ENCODE measurements around the gene SDHC. TPM values are rescaled to one million over a fixed set of nuclear protein-coding genes. Genes with fewer than 3 reads are reported as not detected.

The SDHC gene
- total and polyA plus RNA-seq, 4 donors, result 44.3 to 247 (median 96.7) TPM

Small RNA genes lying within 50 kb of the gene (small RNA-seq; reads per million reads assigned to genes)
- gene AL592295.2, result not detected
- gene RNU6-481P, result not detected

Other genes starting within 250 kb of the SDHC start
- gene ARHGAP30, start 244.5 kb upstream of the SDHC start, total RNA-seq, result 1 to 10 TPM; 6.6 to 8.9 TPM
- 1 to 10 TPM; 1.2 to 3.5 TPM for gene ARHGAP30, start 244.5 kb upstream of the SDHC start, polyA plus RNA-seq
- not detected for gene NECTIN4, start 224.8 kb upstream of the SDHC start, total RNA-seq
- under 1 TPM in 1 of 2 donors, not detected in 1; 0.01 TPM for gene NECTIN4, start 224.8 kb upstream of the SDHC start, polyA plus RNA-seq
- 1 to 10 TPM; 1.9 to 2.8 TPM for gene KLHDC9, start 216.0 kb upstream of the SDHC start, total RNA-seq
- 1 to 10 TPM; 2.4 to 3.3 TPM for gene KLHDC9, start 216.0 kb upstream of the SDHC start, polyA plus RNA-seq
- gene PFDN2, start 196.3 kb upstream of the SDHC start, total RNA-seq, result 10 to 100 TPM; 12.4 to 19.3 TPM
- gene PFDN2, start 196.3 kb upstream of the SDHC start, polyA plus RNA-seq, result 10 to 100 TPM; 48.7 to 61.9 TPM
- gene NIT1, start 196.3 kb upstream of the SDHC start, total RNA-seq, result 10 to 100 TPM; 17.8 to 37.2 TPM
- 10 to 100 TPM; 41.4 to 45.8 TPM for gene NIT1, start 196.3 kb upstream of the SDHC start, polyA plus RNA-seq
- gene DEDD, start 181.7 kb upstream of the SDHC start, total RNA-seq, result 10 to 100 TPM; 13.8 to 16.7 TPM
- 10 to 100 TPM; 15.2 to 17.7 TPM for gene DEDD, start 181.7 kb upstream of the SDHC start, polyA plus RNA-seq
- gene UFC1, start 160.4 kb upstream of the SDHC start, total RNA-seq, result 10 to 100 TPM; 34.2 to 44.1 TPM
- gene UFC1, start 160.4 kb upstream of the SDHC start, polyA plus RNA-seq, result 10 to 100 TPM; 42.5 to 47.5 TPM
- gene USP21, start 154.9 kb upstream of the SDHC start, total RNA-seq, result 1 to 10 TPM; 7.2 to 9.0 TPM
- gene USP21, start 154.9 kb upstream of the SDHC start, polyA plus RNA-seq, result 1 to 10 TPM; 4.1 to 5.8 TPM
- gene PPOX, start 148.0 kb upstream of the SDHC start, total RNA-seq, result 100 to 1,000 TPM in 1 of 2 donors, 1 to 10 TPM in 1; 6.2 to 106 TPM
- 1 to 10 TPM; 6.2 to 9.6 TPM for gene PPOX, start 148.0 kb upstream of the SDHC start, polyA plus RNA-seq
- 10 to 100 TPM; 13.1 to 23.8 TPM for gene B4GALT3, start 136.9 kb upstream of the SDHC start, total RNA-seq
- gene B4GALT3, start 136.9 kb upstream of the SDHC start, polyA plus RNA-seq, result 10 to 100 TPM; 14.0 to 15.4 TPM
- 1 to 10 TPM in 1 of 2 donors, under 1 TPM in 1; 0.28 to 2.2 TPM for gene ADAMTS4, start 115.3 kb upstream of the SDHC start, total RNA-seq
- under 1 TPM; 0.21 to 0.48 TPM for gene ADAMTS4, start 115.3 kb upstream of the SDHC start, polyA plus RNA-seq
- gene NDUFS2, start 112.0 kb upstream of the SDHC start, total RNA-seq, result 100 to 1,000 TPM; 105 to 167 TPM
- 100 to 1,000 TPM in 1 of 2 donors, 10 to 100 TPM in 1; 93.3 to 135 TPM for gene NDUFS2, start 112.0 kb upstream of the SDHC start, polyA plus RNA-seq
- gene FCER1G, start 99.1 kb upstream of the SDHC start, total RNA-seq, result 10 to 100 TPM; 25.4 to 32.6 TPM
- gene FCER1G, start 99.1 kb upstream of the SDHC start, polyA plus RNA-seq, result 10 to 100 TPM; 46.1 to 77.1 TPM
- 1,000 to 10,000 TPM; 5,041 to 8,644 TPM for gene APOA2, start 90.8 kb upstream of the SDHC start, total RNA-seq
- gene APOA2, start 90.8 kb upstream of the SDHC start, polyA plus RNA-seq, result over 10,000 TPM; 12,638 to 30,612 TPM
- 1 to 10 TPM; 6.7 to 7.4 TPM for gene TOMM40L, start 88.3 kb upstream of the SDHC start, total RNA-seq
- gene TOMM40L, start 88.3 kb upstream of the SDHC start, polyA plus RNA-seq, result 10 to 100 TPM; 10.4 to 10.5 TPM
- gene NR1I3, start 76.2 kb upstream of the SDHC start, total RNA-seq, result 10 to 100 TPM; 10.4 to 52.3 TPM
- gene NR1I3, start 76.2 kb upstream of the SDHC start, polyA plus RNA-seq, result 100 to 1,000 TPM in 1 of 2 donors, 10 to 100 TPM in 1; 43.0 to 128 TPM
- 1 to 10 TPM; 5.9 to 8.7 TPM for gene PCP4L1, start 55.6 kb upstream of the SDHC start, total RNA-seq
- 1 to 10 TPM; 1.1 to 4.1 TPM for gene PCP4L1, start 55.6 kb upstream of the SDHC start, polyA plus RNA-seq
- gene MPZ, start 4.4 kb upstream of the SDHC start, total RNA-seq, result 1 to 10 TPM in 1 of 2 donors, under 1 TPM in 1; 0.37 to 1.0 TPM
- 1 to 10 TPM in 1 of 2 donors, under 1 TPM in 1; 0.97 to 7.4 TPM for gene MPZ, start 4.4 kb upstream of the SDHC start, polyA plus RNA-seq
- gene CFAP126, start 53.5 kb downstream of the SDHC start, total RNA-seq, result not detected
- not detected for gene CFAP126, start 53.5 kb downstream of the SDHC start, polyA plus RNA-seq
- 10 to 100 TPM; 15.5 to 16.0 TPM for gene FCGR2A, start 191.1 kb downstream of the SDHC start, total RNA-seq
- gene FCGR2A, start 191.1 kb downstream of the SDHC start, polyA plus RNA-seq, result 1 to 10 TPM; 2.9 to 7.5 TPM
- 1 to 10 TPM; 2.4 to 3.1 TPM for gene HSPA6, start 210.2 kb downstream of the SDHC start, total RNA-seq
- under 1 TPM; 0.44 to 0.63 TPM for gene HSPA6, start 210.2 kb downstream of the SDHC start, polyA plus RNA-seq
- 10 to 100 TPM; 37.7 to 70.1 TPM for gene FCGR3A, start 235.4 kb downstream of the SDHC start, total RNA-seq
- 10 to 100 TPM in 1 of 2 donors, 1 to 10 TPM in 1; 9.8 to 60.7 TPM for gene FCGR3A, start 235.4 kb downstream of the SDHC start, polyA plus RNA-seq

All from liver (tissue), 5 donors.